GM18519 (cell line): ENCODE measurements around the gene RNLS.

Experiments
- ATAC-seq: cut with Tn5 transposase; IDR thresholded peaks from one replicate; pipeline ENCODE4 v1.9.1; 2021; ENCODE audit warnings: mild to moderate bottlenecking, moderate library complexity; ENCODE audit not compliant: unreplicated experiment, low FRiP score

Gene RNLS

DNA sequence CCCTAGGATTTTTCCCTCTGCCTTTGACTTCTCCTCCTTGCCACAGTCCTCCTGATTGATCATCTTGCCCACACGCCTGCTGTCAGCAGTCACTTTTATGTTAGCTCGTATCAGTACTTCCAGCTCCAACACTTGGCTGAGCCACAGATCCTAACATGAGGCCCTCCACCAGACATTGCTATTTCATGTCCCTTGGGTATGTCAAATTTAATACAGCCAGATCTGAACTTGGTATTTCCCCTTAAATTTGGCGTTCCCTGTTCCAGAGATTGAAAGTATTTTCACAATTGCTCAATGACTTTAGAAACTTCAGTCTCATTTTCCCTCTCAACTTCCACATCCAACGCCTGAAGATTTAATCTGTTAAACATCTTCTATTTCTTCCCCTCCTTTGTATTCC, 140.4 kb downstream of the RNLS start:
- ATAC-seq, result no peak

DNA sequence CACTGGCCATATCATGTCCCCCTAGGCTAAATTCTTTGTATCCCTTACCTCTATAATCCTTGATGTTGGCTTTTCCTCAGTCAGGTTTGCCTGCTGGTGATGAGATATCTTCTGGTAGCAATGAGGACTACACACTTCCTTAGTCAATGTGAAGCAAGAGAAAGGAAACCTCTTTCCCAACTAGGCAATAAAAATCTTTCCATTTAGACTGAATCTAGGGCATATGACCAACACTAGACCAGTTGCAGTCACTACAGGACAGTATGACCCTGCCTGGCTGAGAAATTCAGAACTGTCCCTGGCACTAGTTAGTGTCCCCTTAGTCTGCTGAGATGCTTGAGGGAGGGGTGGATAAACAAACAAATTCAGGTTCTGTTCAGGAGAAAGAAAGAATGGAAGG, 142.6 kb downstream of the RNLS start:
- ATAC-seq, result no peak

DNA sequence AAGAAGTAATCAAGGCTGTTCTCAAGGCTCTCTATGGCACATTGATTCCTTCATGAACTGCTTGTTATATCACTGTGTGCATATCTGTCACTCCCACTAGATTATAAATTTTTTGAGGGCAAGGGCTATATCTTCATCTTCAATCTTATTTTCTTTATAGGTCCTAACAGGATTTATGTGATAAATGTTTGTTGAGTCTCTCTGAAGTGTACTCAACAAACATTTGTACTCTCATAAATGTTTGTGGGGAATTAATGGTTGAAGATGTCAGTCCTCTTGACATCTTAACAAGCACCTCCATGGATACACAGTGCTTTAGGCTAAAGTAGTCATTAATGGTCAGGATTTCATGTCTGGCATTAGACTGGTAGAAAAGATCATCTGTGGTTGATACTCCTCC, 143.2 kb downstream of the RNLS start:
- ATAC-seq, result no peak

- ATAC-seq, result no peak
These were observed 145.7 kb downstream of the RNLS start for GRCh38 chr10:88437411-88437810.

DNA sequence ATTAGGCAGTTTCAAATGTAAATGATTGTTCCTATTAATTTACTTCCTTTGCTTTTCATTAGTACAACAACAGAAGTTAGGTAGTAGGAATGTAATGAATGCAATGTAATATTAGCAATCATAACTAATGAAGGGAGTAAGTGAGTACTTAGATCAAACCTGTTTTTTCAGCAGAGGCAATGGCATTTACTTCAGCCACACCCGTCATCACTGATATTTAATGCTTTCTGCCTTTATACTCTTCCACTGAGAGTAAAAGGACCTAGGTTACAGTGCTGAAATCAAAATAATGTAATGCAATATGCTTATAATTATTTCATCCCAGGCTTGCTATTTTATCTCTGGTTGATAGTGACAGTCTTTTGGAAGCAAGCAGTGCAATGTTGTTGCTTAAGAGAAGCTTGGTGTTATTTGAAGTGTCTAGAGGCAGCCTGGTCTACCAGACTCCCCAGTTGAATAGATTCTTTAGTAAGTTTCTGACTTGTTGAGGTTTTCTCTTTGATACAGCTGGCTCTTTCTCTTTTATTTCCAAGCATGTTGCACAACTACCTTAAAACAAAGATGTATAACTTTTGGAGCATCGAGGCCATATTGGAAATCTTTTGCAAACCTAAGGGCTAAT, 149.4 kb downstream of the RNLS start:
- ATAC-seq, result no peak

DNA sequence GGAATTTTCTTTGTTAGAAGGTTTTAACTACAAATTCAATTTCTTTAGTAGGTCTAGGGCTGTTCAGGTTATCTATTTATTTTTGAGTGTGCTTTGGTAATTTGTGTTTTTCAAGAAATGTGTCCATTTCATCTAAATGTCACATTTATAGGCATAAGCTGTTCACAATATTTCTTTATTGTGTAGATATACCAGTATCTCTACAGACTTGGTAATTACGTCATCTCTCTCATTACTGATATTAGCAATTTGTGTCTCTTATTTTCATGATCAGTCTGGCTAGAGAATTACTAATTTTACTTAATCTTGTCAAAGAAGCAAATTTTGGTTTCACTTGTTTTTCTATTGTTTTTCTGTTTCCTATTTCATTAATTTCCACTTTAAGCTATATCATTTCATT, 152.0 kb downstream of the RNLS start:
- no peak for ATAC-seq

GRCh38 chr10:88428976-88429375, 154.1 kb downstream of the RNLS start:
- ATAC-seq, result no peak

- no peak for ATAC-seq
These were observed 154.7 kb downstream of the RNLS start for GRCh38 chr10:88428442-88428841.

- ATAC-seq, result no peak
These were observed 156.1 kb downstream of the RNLS start for GRCh38 chr10:88427024-88427423.

DNA sequence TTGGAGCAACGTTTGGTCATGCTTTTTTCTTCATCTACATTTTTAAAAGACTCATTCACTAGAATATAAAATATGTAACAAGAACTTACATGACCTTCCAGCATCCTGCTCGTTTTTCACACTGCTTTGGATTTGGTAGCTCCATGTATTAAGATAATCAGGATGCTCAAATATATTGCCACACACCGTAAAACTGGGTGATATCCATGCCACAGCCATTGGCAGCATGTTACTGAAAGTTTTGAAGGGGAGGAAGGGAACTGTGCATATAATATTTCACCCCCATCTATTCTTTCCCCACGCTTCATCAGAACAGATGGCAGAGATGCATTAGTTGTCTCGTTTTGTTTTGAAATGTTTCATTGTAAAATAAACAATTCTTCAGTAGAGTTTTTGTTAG, 158.2 kb downstream of the RNLS start:
- no peak for ATAC-seq

DNA sequence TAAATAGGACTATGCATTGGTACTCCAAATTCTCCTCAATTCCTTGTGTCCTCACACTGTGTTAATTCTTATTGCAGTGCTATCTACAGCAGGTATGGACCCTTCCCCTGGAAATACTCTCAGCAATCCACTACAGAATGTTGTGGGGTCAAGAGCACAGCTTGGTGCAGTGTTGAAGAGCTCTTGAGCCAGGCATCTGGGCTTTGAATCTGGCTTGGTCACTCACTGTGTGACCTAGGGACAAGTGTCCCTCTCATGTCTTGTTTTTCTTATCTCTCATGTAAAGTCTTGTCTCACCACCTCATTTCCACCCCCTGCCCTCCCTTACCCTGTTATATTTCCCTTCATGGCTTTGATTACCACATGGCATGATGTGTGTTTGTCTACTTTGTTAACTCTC, 159.4 kb downstream of the RNLS start:
- ATAC-seq, result no peak

DNA sequence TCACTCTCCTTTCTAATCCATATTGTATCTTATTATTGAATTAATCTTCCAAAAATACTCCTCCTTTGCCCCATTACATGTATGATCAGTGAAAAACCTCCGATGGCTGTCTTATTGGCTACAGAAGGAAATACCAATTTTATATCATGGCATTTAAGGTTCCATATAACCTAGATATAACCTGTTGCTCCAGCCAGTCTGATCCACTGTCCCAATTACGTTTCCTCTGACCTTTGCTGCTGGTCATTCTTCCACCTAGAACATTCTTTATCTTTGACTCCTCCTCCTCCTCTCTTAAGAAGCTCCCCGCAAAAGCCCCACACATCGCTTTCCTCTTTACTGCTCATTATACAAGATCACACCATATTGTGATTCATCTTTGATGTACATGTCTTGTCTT, 161.5 kb downstream of the RNLS start:
- no peak for ATAC-seq

- ATAC-seq, result no peak
These were observed 164.2 kb downstream of the RNLS start for GRCh38 chr10:88418871-88419270.

- ATAC-seq, result no peak
These were observed 165.6 kb downstream of the RNLS start for GRCh38 chr10:88417387-88418030.

DNA sequence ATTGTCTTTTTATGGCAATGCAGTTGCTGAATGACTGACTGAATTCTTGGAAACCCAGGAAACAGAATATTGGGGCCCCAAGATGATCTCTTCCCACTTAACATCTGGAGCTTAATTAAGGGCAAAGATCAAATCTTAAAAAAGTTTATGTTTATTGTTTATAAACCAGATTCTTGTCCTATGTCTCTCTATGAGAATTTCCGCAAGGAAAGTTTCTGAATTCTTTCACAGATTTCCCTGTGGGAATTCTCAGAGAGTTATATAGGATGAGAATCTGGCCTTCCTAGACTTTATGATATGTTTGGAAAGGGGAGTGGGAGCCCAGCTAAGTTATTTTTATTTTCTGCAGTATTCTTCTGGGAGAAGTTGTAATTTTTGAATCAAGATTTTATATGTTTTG, 166.3 kb downstream of the RNLS start:
- ATAC-seq, result no peak

GRCh38 chr10:88415533-88416130, 167.5 kb downstream of the RNLS start:
- ATAC-seq, result no peak

GRCh38 chr10:88413412-88413811, 169.7 kb downstream of the RNLS start:
- ATAC-seq, result no peak

DNA sequence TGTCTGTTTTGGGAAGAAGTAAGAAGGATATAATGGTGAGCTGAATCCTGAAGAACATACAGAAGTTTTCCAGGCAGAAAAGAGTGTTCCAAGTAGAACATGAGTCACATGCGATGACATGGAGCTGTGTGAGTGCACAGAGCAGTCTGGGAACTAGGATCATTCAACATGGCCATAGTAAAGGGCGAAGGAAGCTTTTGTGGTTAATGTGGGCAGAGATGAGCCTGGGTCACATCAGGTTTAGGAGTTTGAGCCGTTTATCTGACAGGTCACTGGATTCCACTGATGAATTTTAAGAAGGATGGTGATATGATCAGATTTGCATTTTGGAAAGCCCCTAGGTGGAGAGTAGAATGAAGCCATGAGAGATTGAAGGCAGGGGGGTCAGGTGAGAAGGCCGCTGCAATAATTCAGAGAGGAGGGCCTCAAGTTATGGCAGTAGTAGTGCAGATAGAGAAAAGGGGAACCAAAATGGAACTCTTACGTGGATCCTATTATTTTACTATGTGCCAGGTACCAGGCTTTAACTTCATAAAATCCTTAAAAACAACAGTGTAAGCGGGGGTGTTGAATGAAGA, 171.3 kb downstream of the RNLS start:
- no peak for ATAC-seq

DNA sequence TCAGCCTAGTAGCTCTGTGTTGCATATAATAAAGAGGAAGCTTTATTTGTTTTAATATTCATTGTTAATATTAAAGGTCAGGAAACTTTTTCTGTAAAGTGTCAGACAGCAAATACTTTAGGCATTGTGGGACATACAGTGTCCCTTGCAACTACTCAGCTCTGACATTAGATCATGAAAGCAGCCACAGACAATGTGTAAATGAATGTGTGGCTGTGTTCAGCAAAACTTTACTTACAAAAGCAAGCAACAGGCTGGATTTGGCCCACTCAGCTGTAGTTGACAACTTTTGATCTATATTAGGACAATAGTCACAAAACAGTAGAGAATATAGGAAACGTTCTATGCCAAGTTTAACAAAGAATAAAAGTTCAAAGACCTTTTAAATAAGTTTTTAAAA, 173.3 kb downstream of the RNLS start:
- ATAC-seq, result no peak

DNA sequence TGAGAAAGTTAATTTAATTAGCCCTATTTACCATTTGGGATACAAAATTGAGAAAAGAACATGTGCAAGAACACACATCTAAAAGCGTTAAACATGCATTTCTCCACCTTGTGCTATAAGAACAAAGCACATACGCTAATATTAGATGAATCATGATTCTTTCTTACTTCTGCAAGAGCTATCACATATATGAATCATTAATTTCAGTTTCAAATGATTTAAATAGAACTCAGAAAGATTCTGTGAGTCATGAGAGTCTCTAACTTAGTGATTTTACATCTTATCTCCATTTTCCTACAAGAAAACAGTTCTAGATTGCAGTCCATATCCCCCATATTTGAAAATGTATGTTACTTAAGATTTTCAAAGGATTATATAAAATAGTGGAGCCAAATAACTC, 173.9 kb downstream of the RNLS start:
- no peak for ATAC-seq

GRCh38 chr10:88408096-88408495, 175.0 kb downstream of the RNLS start:
- ATAC-seq, result no peak

DNA sequence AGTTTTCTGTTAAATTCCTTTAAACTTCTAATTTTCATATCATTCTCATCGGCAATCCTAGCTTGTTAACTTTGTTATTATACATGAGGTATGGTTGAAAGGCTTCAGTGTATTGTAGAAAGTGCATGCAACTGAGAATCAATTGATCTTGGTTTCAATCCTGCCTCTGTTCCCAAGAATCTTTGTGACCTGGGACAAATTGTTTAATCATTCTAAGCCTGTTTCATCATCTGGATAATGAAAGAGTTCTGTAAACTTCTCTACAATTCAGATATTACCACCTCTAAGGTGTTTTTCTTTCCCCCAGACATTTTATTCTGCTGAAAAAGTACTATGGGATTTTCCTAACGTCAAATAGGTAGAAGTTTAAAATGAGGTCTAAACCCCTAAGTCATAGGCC, 179.0 kb downstream of the RNLS start:
- no peak for ATAC-seq
